ENCODE measurements around the gene UBQLN4. TPM values are rescaled to one million over a fixed set of nuclear protein-coding genes. Genes with fewer than 3 reads are reported as not detected.
A peak's percentile ranks its signal among the peaks of the same experiment; 100 is the strongest.

Gene UBQLN4
- total RNA-seq, 1 donor, result 22.0 TPM

- TF ChIP-seq CTCF (IDR thresholded peaks at IDR 0.05; ENCODE audit: insufficient read depth, low read length), result no peak
- DNase-seq (ENCODE audit: low read depth), result no peak
- H3K4me3 ChIP-seq (ENCODE audit: low read depth, low read length), result no peak overlapping the region
These were observed 49.7 kb downstream of the UBQLN4 start for GRCh38 chr1:156003923-156004188.

- no peak overlapping the region for H3K4me3 ChIP-seq (ENCODE audit: low read depth, low read length)
- DNase-seq (ENCODE audit: low read depth), result no peak
- no peak for TF ChIP-seq CTCF (IDR thresholded peaks at IDR 0.05; ENCODE audit: insufficient read depth, low read length)
These were observed 51.2 kb downstream of the UBQLN4 start for GRCh38 chr1:156002188-156002911.

- no peak overlapping the region for H3K4me3 ChIP-seq (ENCODE audit: low read depth, low read length)
- TF ChIP-seq CTCF (IDR thresholded peaks at IDR 0.05; ENCODE audit: insufficient read depth, low read length), result peak; percentile 17
- DNase-seq (ENCODE audit: low read depth), result peak; percentile 44
These were observed 51.9 kb downstream of the UBQLN4 start for GRCh38 chr1:156001662-156002171.

GRCh38 chr1:156001021-156001661 lies 52.5 kb downstream of the UBQLN4 start:
- no peak for DNase-seq (ENCODE audit: low read depth)
- no peak for TF ChIP-seq CTCF (IDR thresholded peaks at IDR 0.05; ENCODE audit: insufficient read depth, low read length)
- no peak overlapping the region for H3K4me3 ChIP-seq (ENCODE audit: low read depth, low read length)

GRCh38 chr1:155999964-156000363 lies 53.6 kb downstream of the UBQLN4 start:
- H3K4me3 ChIP-seq (ENCODE audit: low read depth, low read length), result no peak overlapping the region
- TF ChIP-seq CTCF (IDR thresholded peaks at IDR 0.05; ENCODE audit: insufficient read depth, low read length), result no peak
- DNase-seq (ENCODE audit: low read depth), result no peak

GRCh38 chr1:155996166-155996565 lies 57.4 kb downstream of the UBQLN4 start:
- DNase-seq (ENCODE audit: low read depth), result no peak
- no peak for TF ChIP-seq CTCF (IDR thresholded peaks at IDR 0.05; ENCODE audit: insufficient read depth, low read length)
- H3K4me3 ChIP-seq (ENCODE audit: low read depth, low read length), result no peak overlapping the region

Data from fibroblast of the aortic adventitia (primary cell).